ENCODE results near the gene XNDC1N.

DNA sequence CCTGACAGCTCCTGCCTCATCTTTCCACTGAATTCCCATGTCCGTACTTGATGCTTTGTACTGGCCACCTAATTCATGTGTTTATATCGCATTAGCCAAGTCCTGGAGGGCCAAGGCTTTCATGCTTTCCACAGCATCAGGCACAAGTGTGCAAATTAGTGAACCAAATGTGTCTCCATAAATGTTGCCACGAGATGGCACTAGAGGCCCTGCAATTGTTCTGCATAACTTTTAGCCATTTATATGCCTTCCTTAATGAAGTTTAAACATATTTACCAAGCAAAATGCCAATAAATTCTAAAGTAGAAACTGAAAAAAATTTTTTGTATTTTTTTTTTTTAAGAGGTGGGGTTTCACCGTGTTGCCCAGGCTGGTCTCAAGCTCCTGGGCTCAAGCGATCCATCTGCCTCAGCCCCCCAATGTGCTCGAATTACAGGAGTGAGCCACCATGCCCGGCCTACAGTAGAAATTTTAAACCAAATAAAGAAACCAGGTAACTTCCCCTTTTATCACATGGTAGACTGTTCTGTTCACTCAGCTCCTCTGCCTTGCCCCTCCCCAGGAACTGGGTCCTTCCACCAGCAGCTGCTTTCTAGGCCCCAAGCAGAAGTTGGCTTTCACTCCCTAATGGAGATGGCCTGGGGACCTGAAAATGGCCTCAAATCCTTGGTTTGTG lies 49.5 kb upstream of the XNDC1N start:
- TF ChIP-seq, protein P1, sequence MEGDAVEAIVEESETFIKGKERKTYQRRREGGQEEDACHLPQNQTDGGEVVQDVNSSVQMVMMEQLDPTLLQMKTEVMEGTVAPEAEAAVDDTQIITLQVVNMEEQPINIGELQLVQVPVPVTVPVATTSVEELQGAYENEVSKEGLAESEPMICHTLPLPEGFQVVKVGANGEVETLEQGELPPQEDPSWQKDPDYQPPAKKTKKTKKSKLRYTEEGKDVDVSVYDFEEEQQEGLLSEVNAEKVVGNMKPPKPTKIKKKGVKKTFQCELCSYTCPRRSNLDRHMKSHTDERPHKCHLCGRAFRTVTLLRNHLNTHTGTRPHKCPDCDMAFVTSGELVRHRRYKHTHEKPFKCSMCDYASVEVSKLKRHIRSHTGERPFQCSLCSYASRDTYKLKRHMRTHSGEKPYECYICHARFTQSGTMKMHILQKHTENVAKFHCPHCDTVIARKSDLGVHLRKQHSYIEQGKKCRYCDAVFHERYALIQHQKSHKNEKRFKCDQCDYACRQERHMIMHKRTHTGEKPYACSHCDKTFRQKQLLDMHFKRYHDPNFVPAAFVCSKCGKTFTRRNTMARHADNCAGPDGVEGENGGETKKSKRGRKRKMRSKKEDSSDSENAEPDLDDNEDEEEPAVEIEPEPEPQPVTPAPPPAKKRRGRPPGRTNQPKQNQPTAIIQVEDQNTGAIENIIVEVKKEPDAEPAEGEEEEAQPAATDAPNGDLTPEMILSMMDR (IDR thresholded peaks at IDR 0.05): peak; percentile 70
- no peak for TF ChIP-seq EZH2phosphoT487 (IDR thresholded peaks at IDR 0.05)
- no peak for TF ChIP-seq EZH2 (IDR thresholded peaks at IDR 0.05)

All from neural progenitor cell (in vitro differentiated cells).